ENCODE data around the gene PER1. TPM values are rescaled to one million over a fixed set of nuclear protein-coding genes. Genes with fewer than 3 reads are reported as not detected.

The PER1 gene
- total RNA-seq, 1 donor from 2014 or later: 152 TPM

- peak; percentile 48 for DNase-seq (ENCODE audit: low spot score)
Measured at GRCh38 chr17:8153031-8153451, 837 bp upstream of the PER1 start.

GRCh38 chr17:8151641-8152111 is 528 bp downstream of the PER1 start:
- peak; percentile 87 for DNase-seq (ENCODE audit: low spot score)

- peak; percentile 91 for DNase-seq (ENCODE audit: low spot score)
Measured at GRCh38 chr17:8151120-8151640, 1.0 kb downstream of the PER1 start.

GRCh38 chr17:8150194-8151119 is 1.7 kb downstream of the PER1 start:
- no peak for DNase-seq (ENCODE audit: low spot score)

- no peak for DNase-seq (ENCODE audit: low spot score)
Measured at GRCh38 chr17:8149419-8150193, 2.6 kb downstream of the PER1 start.

GRCh38 chr17:8148560-8148959 is 3.6 kb downstream of the PER1 start:
- no peak for DNase-seq (ENCODE audit: low spot score)

GRCh38 chr17:8147805-8148404 is 4.3 kb downstream of the PER1 start:
- no peak for DNase-seq (ENCODE audit: low spot score)

- no peak for DNase-seq (ENCODE audit: low spot score)
Measured at GRCh38 chr17:8147141-8147804, 4.9 kb downstream of the PER1 start.

- no peak for DNase-seq (ENCODE audit: low spot score)
Measured at GRCh38 chr17:8146381-8147140, 5.6 kb downstream of the PER1 start.

GRCh38 chr17:8145811-8146210 is 6.4 kb downstream of the PER1 start:
- no peak for DNase-seq (ENCODE audit: low spot score)

GRCh38 chr17:8144401-8145231 is 7.6 kb downstream of the PER1 start:
- no peak for DNase-seq (ENCODE audit: low spot score)

- no peak for DNase-seq (ENCODE audit: low spot score)
Measured at GRCh38 chr17:8143581-8144400, 8.4 kb downstream of the PER1 start.

GRCh38 chr17:8142887-8143580 is 9.2 kb downstream of the PER1 start:
- no peak for DNase-seq (ENCODE audit: low spot score)

GRCh38 chr17:8142158-8142886 is 9.9 kb downstream of the PER1 start:
- no peak for DNase-seq (ENCODE audit: low spot score)

- DNase-seq (ENCODE audit: low spot score): no peak
Measured at GRCh38 chr17:8141741-8142140, 10.5 kb downstream of the PER1 start.

GRCh38 chr17:8141045-8141444 is 11.2 kb downstream of the PER1 start:
- DNase-seq (ENCODE audit: low spot score): no peak
